DOHH2 (cell line): ENCODE data around the gene TSPAN14.

Source experiments
- H3F3A ChIP-seq: fragments of 200-600 bp; sonication (generic), shearing (Covaris generic); 2 replicates; pipeline ENCODE4 v1.6.0; 2016; ENCODE audit warnings: antibody characterized with exemption, mild to moderate bottlenecking; ENCODE audit not compliant: control insufficient read depth, insufficient read depth
- H3K27ac ChIP-seq: fragments of 200-600 bp; sonication (generic); 2 replicates; pipeline ENCODE4 v1.5.1; 2014; ENCODE audit warnings: low read depth, mild to moderate bottlenecking, low read length, moderate library complexity
- H3K27me3 ChIP-seq: fragments of 200-600 bp; sonication (generic); 2 replicates; pipeline ENCODE4 v1.6.1; 2014; ENCODE audit warnings: mild to moderate bottlenecking, low read length, mixed read lengths; ENCODE audit not compliant: control insufficient read depth
- H3K36me3 ChIP-seq: fragments of 200-600 bp; sonication (generic); 2 replicates; pipeline ENCODE4 v1.6.1; 2014; ENCODE audit warnings: mild to moderate bottlenecking, low read length, moderate library complexity, mixed read lengths; ENCODE audit not compliant: control insufficient read depth
- H3K4me1 ChIP-seq: fragments of 200-600 bp; sonication (generic); 2 replicates; pipeline ENCODE4 v1.6.1; 2014; ENCODE audit warnings: mild to moderate bottlenecking, low read length, mixed read lengths; ENCODE audit not compliant: control insufficient read depth
- H3K4me2 ChIP-seq: fragments of 200-600 bp; sonication (generic); 2 replicates; pipeline ENCODE4 v1.6.0; 2014; ENCODE audit warnings: mild to moderate bottlenecking, low read length, moderate library complexity
- H3K4me3 ChIP-seq: fragments of 200-600 bp; sonication (generic); 2 replicates; pipeline ENCODE4 v1.5.1; 2014; ENCODE audit warnings: mild to moderate bottlenecking, low read length, mixed read lengths
- H3K79me2 ChIP-seq: fragments of 200-600 bp; sonication (generic); 2 replicates; pipeline ENCODE4 v1.6.1; 2014; ENCODE audit warnings: mild to moderate bottlenecking, low read length, mixed read lengths; ENCODE audit not compliant: control insufficient read depth
- H3K9me2 ChIP-seq: fragments of 200-600 bp; sonication (generic); replicated peaks from 2 replicates; pipeline ENCODE4 v1.6.1; 2014; ENCODE audit warnings: mild to moderate bottlenecking, low read length, mixed read lengths; ENCODE audit not compliant: control insufficient read depth
- H3K9me3 ChIP-seq: fragments of 200-600 bp; sonication (generic); 2 replicates; pipeline ENCODE4 v1.6.1; 2014; ENCODE audit warnings: antibody characterized with exemption, low read length, mixed read lengths; ENCODE audit not compliant: control insufficient read depth, insufficient read depth
- H4K20me1 ChIP-seq: fragments of 200-600 bp; sonication (generic); 2 replicates; pipeline ENCODE4 v1.6.0; 2014; ENCODE audit warnings: low read depth, mild to moderate bottlenecking, antibody characterized with exemption, low read length, moderate library complexity; ENCODE audit not compliant: control insufficient read depth, insufficient read depth
- CTCF ChIP-seq: fragments of 200-600 bp; sonication (generic); IDR thresholded peaks from one replicate; pipeline ENCODE4 v1.5.1; 2014; ENCODE audit warnings: antibody characterized with exemption, mild to moderate bottlenecking, low read depth, low read length; ENCODE audit not compliant: poor library complexity, severe bottlenecking
- EZH2phosphoT487 ChIP-seq: fragments of 200-600 bp; sonication (generic); IDR thresholded peaks from 2 replicates; pipeline ENCODE4 v1.6.1; 2017; ENCODE audit warnings: borderline replicate concordance, mild to moderate bottlenecking, antibody characterized with exemption, low read length, moderate library complexity, mixed read lengths

Gene TSPAN14

GRCh38 chr10:80459047-80459865 is 5.1 kb downstream of the TSPAN14 start:
- no peaks in the 10 kb centered on the region for H3K9me2 ChIP-seq
- H3K79me2 ChIP-seq: peaks cover 95% of the 10 kb centered on the region
- H3K9me3 ChIP-seq: no peaks in the 10 kb centered on the region
- no peak overlapping the region for H3K27ac ChIP-seq
- TF ChIP-seq EZH2phosphoT487 (no peak), CTCF (no peak)
- peak overlapping the region; percentile 27 for H3K4me2 ChIP-seq
- H3K27me3 ChIP-seq: no peaks in the 10 kb centered on the region
- H4K20me1 ChIP-seq: peaks cover 11% of the 10 kb centered on the region
- H3F3A ChIP-seq: no peaks in the 10 kb centered on the region
- peaks cover 86% of the 10 kb centered on the region for H3K4me1 ChIP-seq
- H3K4me3 ChIP-seq: no peak overlapping the region
- peaks cover 5% of the 10 kb centered on the region; the same call in 1 of the 2 replicates for H3K36me3 ChIP-seq

- Histone ChIP-seq H3F3A (no peaks in the 10 kb centered on the region), H3K4me1 (peaks cover 95% of the 10 kb centered on the region), H3K79me2 (peaks cover 99% of the 10 kb centered on the region), H3K27me3 (no peaks in the 10 kb centered on the region), H3K4me3 (no peak overlapping the region), H4K20me1 (peaks cover 7% of the 10 kb centered on the region; the same call in 1 of the 2 replicates), H3K27ac (no peak overlapping the region), H3K36me3 (peaks cover 5% of the 10 kb centered on the region; the same call in 1 of the 2 replicates), H3K9me3 (no peaks in the 10 kb centered on the region), H3K9me2 (no peaks in the 10 kb centered on the region), H3K4me2 (peak overlapping the region; percentile 10; the same call in 1 of the 2 replicates)
- no peak for TF ChIP-seq CTCF
- TF ChIP-seq EZH2phosphoT487: no peak
Measured at GRCh38 chr10:80460399-80461207, 6.5 kb downstream of the TSPAN14 start.

- Histone ChIP-seq H3K9me3 (no peaks in the 10 kb centered on the region), H3F3A (no peaks in the 10 kb centered on the region), H3K27me3 (no peaks in the 10 kb centered on the region), H3K79me2 (peaks cover 99% of the 10 kb centered on the region), H3K4me2 (peak overlapping the region; percentile 10), H3K4me3 (no peak overlapping the region), H3K4me1 (peaks cover 95% of the 10 kb centered on the region), H3K9me2 (no peaks in the 10 kb centered on the region), H4K20me1 (no peaks in the 10 kb centered on the region), H3K36me3 (peaks cover 5% of the 10 kb centered on the region; the same call in 1 of the 2 replicates), H3K27ac (no peak overlapping the region)
- TF ChIP-seq CTCF: no peak
- no peak for TF ChIP-seq EZH2phosphoT487
Measured at GRCh38 chr10:80461208-80462183, 7.4 kb downstream of the TSPAN14 start.
